SK-N-MC (cell line): Measurements from ENCODE around the gene IGF1R.

Experiments
- DNase-seq: peaks from one replicate; pipeline ENCODE4 v3.0.0-alpha.2; 2011; ENCODE audit warnings: low read depth, low spot score
- H3K27ac ChIP-seq: fragments of 200-600 bp; sonication (generic); 2 replicates; pipeline ENCODE4 v1.5.1; 2016; ENCODE audit warnings: mixed run types
- H3K36me3 ChIP-seq: fragments of 200-600 bp; sonication (generic); 2 replicates; pipeline ENCODE4 v1.6.1; 2017; ENCODE audit warnings: antibody characterized with exemption, low read length, mixed read lengths; ENCODE audit not compliant: insufficient read depth
- H3K4me3 ChIP-seq: fragments of 200-600 bp; sonication (generic); 2 replicates; pipeline ENCODE4 v1.5.1; 2016
- H3K9ac ChIP-seq: fragments of 200-600 bp; sonication (generic); 2 replicates; pipeline ENCODE4 v1.8.0; 2017; ENCODE audit warnings: mixed run types, mixed read lengths; ENCODE audit not compliant: insufficient read length
- H3K9me3 ChIP-seq: fragments of 200-600 bp; sonication (generic); 2 replicates; pipeline ENCODE4 v1.6.1; 2017; ENCODE audit warnings: low read depth, mild to moderate bottlenecking, antibody characterized with exemption, low read length, moderate library complexity, mixed read lengths
- EZH2 ChIP-seq: fragments of 200-600 bp; sonication (generic); IDR thresholded peaks from one replicate; pipeline ENCODE4 v1.6.1; 2017; ENCODE audit warnings: antibody characterized with exemption
- FOXP2 ChIP-seq: optimal IDR thresholded peaks from 2 replicates; pipeline ENCODE3; 2011; ENCODE audit warnings: mild to moderate bottlenecking, moderate library complexity; ENCODE audit not compliant: insufficient read depth; ENCODE audit errors: extremely low read length, control extremely low read depth
- POLR2AphosphoS5 ChIP-seq: IDR thresholded peaks from 2 replicates; pipeline ENCODE4 v1.6.1; 2012; ENCODE audit warnings: mild to moderate bottlenecking, low read depth, low read length, borderline replicate concordance

Gene IGF1R

GRCh38 chr15:98870788-98871187 is 222.4 kb downstream of the IGF1R start:
- no peaks in the 10 kb centered on the region for H3K36me3 ChIP-seq
- DNase-seq, result no peak
- no peaks in the 10 kb centered on the region for H3K9me3 ChIP-seq
- no peak overlapping the region for H3K4me3 ChIP-seq
- H3K9ac ChIP-seq, result no peak overlapping the region
- TF ChIP-seq POLR2AphosphoS5 (no peak), EZH2 (no peak), FOXP2 (no peak)
- no peak overlapping the region for H3K27ac ChIP-seq

- H3K4me3 ChIP-seq, result peak overlapping the region; percentile 75
- no peak overlapping the region for H3K9ac ChIP-seq
- peak overlapping the region; percentile 89; the same call in 1 of the 2 replicates for H3K27ac ChIP-seq
- DNase-seq, result no peak
- H3K9me3 ChIP-seq, result no peaks in the 10 kb centered on the region
- TF ChIP-seq FOXP2, result no peak
- no peak for TF ChIP-seq EZH2
- no peak for TF ChIP-seq POLR2AphosphoS5
- no peaks in the 10 kb centered on the region for H3K36me3 ChIP-seq
These were observed 224.4 kb downstream of the IGF1R start for GRCh38 chr15:98872774-98873173.

GRCh38 chr15:98873441-98874218 is 225.3 kb downstream of the IGF1R start:
- Histone ChIP-seq H3K27ac (peak overlapping the region; percentile 89), H3K9me3 (no peaks in the 10 kb centered on the region), H3K9ac (peak overlapping the region; percentile 24), H3K4me3 (peak overlapping the region; percentile 75), H3K36me3 (no peaks in the 10 kb centered on the region)
- TF ChIP-seq FOXP2, result no peak
- TF ChIP-seq POLR2AphosphoS5, result peak; percentile 49
- DNase-seq, result no peak

- Histone ChIP-seq H3K4me3 (peak overlapping the region; percentile 75), H3K27ac (peak overlapping the region; percentile 89), H3K9me3 (no peaks in the 10 kb centered on the region), H3K36me3 (no peaks in the 10 kb centered on the region), H3K9ac (no peak overlapping the region)
- no peak for DNase-seq
- TF ChIP-seq FOXP2 (no peak), EZH2 (no peak), POLR2AphosphoS5 (no peak)
These were observed 226.0 kb downstream of the IGF1R start for GRCh38 chr15:98874370-98874769.

- H3K36me3 ChIP-seq, result no peaks in the 10 kb centered on the region
- H3K4me3 ChIP-seq, result peak overlapping the region; percentile 75
- DNase-seq, result no peak
- no peak overlapping the region for H3K9ac ChIP-seq
- peak overlapping the region; percentile 89 for H3K27ac ChIP-seq
- H3K9me3 ChIP-seq, result no peaks in the 10 kb centered on the region
- TF ChIP-seq FOXP2, result no peak
- TF ChIP-seq POLR2AphosphoS5, result no peak
- no peak for TF ChIP-seq EZH2
These were observed 226.4 kb downstream of the IGF1R start for GRCh38 chr15:98874773-98875172.

- Histone ChIP-seq H3K36me3 (no peaks in the 10 kb centered on the region), H3K4me3 (no peak overlapping the region; the same call in 1 of the 2 replicates), H3K9ac (no peak overlapping the region), H3K27ac (peak overlapping the region; percentile 89; the same call in 1 of the 2 replicates), H3K9me3 (no peaks in the 10 kb centered on the region)
- no peak for TF ChIP-seq FOXP2
- no peak for TF ChIP-seq POLR2AphosphoS5
- no peak for TF ChIP-seq EZH2
- no peak for DNase-seq
These were observed 227.0 kb downstream of the IGF1R start for GRCh38 chr15:98875309-98875708.

GRCh38 chr15:98876451-98877369 is 228.4 kb downstream of the IGF1R start:
- DNase-seq, result no peak
- H3K9ac ChIP-seq, result no peak overlapping the region
- H3K9me3 ChIP-seq, result no peaks in the 10 kb centered on the region
- H3K36me3 ChIP-seq, result no peaks in the 10 kb centered on the region
- TF ChIP-seq POLR2AphosphoS5, result no peak
- no peak for TF ChIP-seq FOXP2
- TF ChIP-seq EZH2, result no peak
- H3K27ac ChIP-seq, result no peak overlapping the region
- H3K4me3 ChIP-seq, result no peak overlapping the region

GRCh38 chr15:98878172-98878571 is 229.8 kb downstream of the IGF1R start:
- no peak overlapping the region for H3K4me3 ChIP-seq

More at GRCh38 chr15:98878172-98878571, 229.8 kb downstream of the IGF1R start:
- Histone ChIP-seq H3K36me3 (no peaks in the 10 kb centered on the region), H3K27ac (no peak overlapping the region), H3K9ac (no peak overlapping the region), H3K9me3 (no peaks in the 10 kb centered on the region)
- TF ChIP-seq POLR2AphosphoS5 (no peak), FOXP2 (no peak), EZH2 (no peak)
- DNase-seq, result no peak
